Trophoblast cell (in vitro differentiated cells and primary cell): ENCODE measurements around the gene CHKB.
A peak's percentile ranks its signal among the peaks of the same experiment; 100 is the strongest.

Source experiments
- DNase-seq, 2 donors: peaks; one replicate each; pipeline ENCODE4 v3.0.0-alpha.2; 2016
- H2AFZ ChIP-seq: 2 replicates; pipeline ENCODE4 v1.6.1; 2013; ENCODE audit warnings: low read length, moderate library complexity, mild to moderate bottlenecking; ENCODE audit not compliant: insufficient read depth, poor library complexity
- H2AK5ac ChIP-seq: 2 replicates; pipeline ENCODE4 v1.6.1; 2013; ENCODE audit warnings: mild to moderate bottlenecking, low read length
- H2BK120ac ChIP-seq: 2 replicates; pipeline ENCODE4 v1.6.1; 2013; ENCODE audit warnings: low read length, mild to moderate bottlenecking, moderate library complexity; ENCODE audit not compliant: insufficient read depth, poor library complexity
- H2BK12ac ChIP-seq: 2 replicates; pipeline ENCODE4 v1.6.1; 2013; ENCODE audit warnings: mild to moderate bottlenecking, low read length, moderate library complexity
- H2BK5ac ChIP-seq: 2 replicates; pipeline ENCODE4 v1.6.1; 2013; ENCODE audit warnings: low read length, low read depth, moderate library complexity, mild to moderate bottlenecking; ENCODE audit not compliant: poor library complexity
- H3K14ac ChIP-seq: 2 replicates; pipeline ENCODE4 v1.6.1; 2013; ENCODE audit warnings: mild to moderate bottlenecking, low read length
- H3K18ac ChIP-seq: 2 replicates; pipeline ENCODE4 v1.6.1; 2013; ENCODE audit warnings: mild to moderate bottlenecking, low read length
- H3K23ac ChIP-seq: 2 replicates; pipeline ENCODE4 v1.6.1; 2013; ENCODE audit warnings: low read length
- H3K27ac ChIP-seq: 2 replicates; pipeline ENCODE4 v1.5.1; 2013; ENCODE audit warnings: low read depth, mild to moderate bottlenecking, inconsistent platforms, low read length, moderate library complexity
- H3K27me3 ChIP-seq: 2 replicates; pipeline ENCODE4 v1.6.1; 2013; ENCODE audit warnings: inconsistent platforms, mild to moderate bottlenecking, low read length, moderate library complexity; ENCODE audit not compliant: insufficient read depth
- H3K36me3 ChIP-seq, 2 experiments: 1 replicate in 1 of 2; 2 replicates in 1 of 2; pipeline ENCODE4 v1.6.1; 2013; ENCODE audit warnings: low read length in 2 of 2, mild to moderate bottlenecking in 2 of 2, moderate library complexity in 1 of 2; ENCODE audit not compliant: insufficient read depth in 2 of 2, control insufficient read depth in 1 of 2
- H3K4ac ChIP-seq: 2 replicates; pipeline ENCODE4 v1.6.1; 2013; ENCODE audit warnings: low read depth, mild to moderate bottlenecking, low read length, moderate library complexity
- H3K4me1 ChIP-seq, 2 experiments: 1 replicate in 1 of 2; 2 replicates in 1 of 2; pipeline ENCODE4 v1.6.1; 2013; ENCODE audit warnings: low read length in 2 of 2, mild to moderate bottlenecking in 2 of 2, moderate library complexity in 1 of 2; ENCODE audit not compliant: insufficient read depth in 2 of 2, control insufficient read depth in 1 of 2
- H3K4me2 ChIP-seq: 2 replicates; pipeline ENCODE4 v1.6.1; 2013; ENCODE audit warnings: inconsistent platforms, mild to moderate bottlenecking, low read length, moderate library complexity
- H3K4me3 ChIP-seq: 2 replicates; pipeline ENCODE4 v1.5.1; 2013; ENCODE audit warnings: mild to moderate bottlenecking, low read depth, low read length, inconsistent platforms
- H3K79me1 ChIP-seq: one replicate; pipeline ENCODE4 v1.6.1; 2013; ENCODE audit warnings: low read length
- H3K79me2 ChIP-seq: 2 replicates; pipeline ENCODE4 v1.6.1; 2013; ENCODE audit warnings: low read length, mild to moderate bottlenecking; ENCODE audit not compliant: control insufficient read depth, insufficient read depth, poor library complexity
- H3K9ac ChIP-seq: 2 replicates; pipeline ENCODE4 v1.6.1; 2013; ENCODE audit warnings: mild to moderate bottlenecking, low read length
- H3K9me3 ChIP-seq: 2 replicates; pipeline ENCODE4 v1.6.1; 2013; ENCODE audit warnings: low read depth, mild to moderate bottlenecking, control low read depth, inconsistent platforms, low read length; ENCODE audit not compliant: insufficient read depth
- H4K12ac ChIP-seq: 2 replicates; pipeline ENCODE4 v1.6.1; 2013; ENCODE audit warnings: low read depth, mild to moderate bottlenecking, low read length, moderate library complexity
- H4K8ac ChIP-seq: 2 replicates; pipeline ENCODE4 v1.6.1; 2013; ENCODE audit warnings: low read depth, mild to moderate bottlenecking, low read length, moderate library complexity
- H4K91ac ChIP-seq: one replicate; pipeline ENCODE4 v1.6.1; 2013; ENCODE audit warnings: low read depth, mild to moderate bottlenecking, low read length, moderate library complexity
- WGBS: extraction: QIAGEN DNeasy Blood & Tissue Kit; methylation state at CpG from one replicate; pipeline ENCODE4 v1.1.7; 2013; ENCODE audit warnings: missing lambda C conversion rate; ENCODE audit not compliant: insufficient read length, insufficient coverage; ENCODE audit errors: extremely low coverage; 5-methylcytosine and 5-hydroxymethylcytosine counted together

CHKB gene

GRCh38 chr22:50625568-50626313 lies 43.1 kb upstream of the CHKB start:
- Histone ChIP-seq H3K4me2 (no peak overlapping the region), H4K12ac (no peak overlapping the region), H3K9me3 (peaks cover 5% of the 10 kb centered on the region), H3K4ac (no peak overlapping the region), H3K79me2 (peaks cover 5% of the 10 kb centered on the region), H3K36me3 (peaks cover 9 to 13% of the 10 kb centered on the region in 2 experiments), H2BK12ac (no peak overlapping the region), H3K18ac (no peak overlapping the region), H3K4me3 (no peak overlapping the region), H3K79me1 (peaks cover 7% of the 10 kb centered on the region), H3K14ac (no peak overlapping the region), H2BK5ac (no peak overlapping the region), H3K27me3 (no peaks in the 10 kb centered on the region), H4K91ac (no peak overlapping the region), H2AK5ac (no peak overlapping the region), H2AFZ (no peak overlapping the region), H3K9ac (no peak overlapping the region), H4K8ac (no peak overlapping the region), H3K4me1 (peaks cover 12 to 13% of the 10 kb centered on the region in 2 experiments), H3K23ac (no peak overlapping the region), H2BK120ac (no peak overlapping the region), H3K27ac (no peak overlapping the region)
- WGBS, result no CpG with 5 or more reads among the region's 27 CpGs
- DNase-seq, result no peak

GRCh38 chr22:50625131-50625567 lies 42.5 kb upstream of the CHKB start:
- H2BK5ac ChIP-seq, result no peak overlapping the region
- no peak overlapping the region for H4K12ac ChIP-seq
- H3K9me3 ChIP-seq, result peaks cover 5% of the 10 kb centered on the region

GRCh38 chr22:50624347-50625130 lies 41.9 kb upstream of the CHKB start:
- no peak overlapping the region for H3K4ac ChIP-seq
- no peak overlapping the region for H3K14ac ChIP-seq
- WGBS, result no CpG with 5 or more reads among the region's 16 CpGs
- H2BK120ac ChIP-seq, result no peak overlapping the region
- H3K4me2 ChIP-seq, result no peak overlapping the region
- H3K4me1 ChIP-seq, result peaks cover 12 to 13% of the 10 kb centered on the region in 2 experiments
- H4K12ac ChIP-seq, result no peak overlapping the region
- no peak overlapping the region for H3K27ac ChIP-seq
- peaks cover 9 to 13% of the 10 kb centered on the region in 2 experiments for H3K36me3 ChIP-seq
- no peak overlapping the region for H3K18ac ChIP-seq
- H3K79me2 ChIP-seq, result peaks cover 5% of the 10 kb centered on the region
- H3K9me3 ChIP-seq, result peaks cover 5% of the 10 kb centered on the region
- H3K27me3 ChIP-seq, result no peaks in the 10 kb centered on the region
- no peak overlapping the region for H2AFZ ChIP-seq
- peaks cover 7% of the 10 kb centered on the region for H3K79me1 ChIP-seq
- DNase-seq, result no peak
- H2BK12ac ChIP-seq, result no peak overlapping the region
- no peak overlapping the region for H3K23ac ChIP-seq
- H3K4me3 ChIP-seq, result no peak overlapping the region
- H2BK5ac ChIP-seq, result no peak overlapping the region
- H4K91ac ChIP-seq, result no peak overlapping the region
- H3K9ac ChIP-seq, result no peak overlapping the region
- H4K8ac ChIP-seq, result no peak overlapping the region
- no peak overlapping the region for H2AK5ac ChIP-seq

More at GRCh38 chr22:50625131-50625567, 42.5 kb upstream of the CHKB start:
- Histone ChIP-seq H4K91ac (no peak overlapping the region), H3K79me1 (peaks cover 7% of the 10 kb centered on the region), H3K4me2 (no peak overlapping the region), H3K9ac (no peak overlapping the region), H2BK12ac (no peak overlapping the region), H3K4me1 (peaks cover 12 to 13% of the 10 kb centered on the region in 2 experiments), H2AK5ac (no peak overlapping the region), H3K27ac (no peak overlapping the region), H3K79me2 (peaks cover 5% of the 10 kb centered on the region), H3K36me3 (peaks cover 9 to 13% of the 10 kb centered on the region in 2 experiments), H3K4me3 (no peak overlapping the region), H3K4ac (no peak overlapping the region), H4K8ac (no peak overlapping the region), H2AFZ (no peak overlapping the region), H3K14ac (no peak overlapping the region), H3K18ac (no peak overlapping the region), H2BK120ac (no peak overlapping the region), H3K27me3 (no peaks in the 10 kb centered on the region), H3K23ac (no peak overlapping the region)
- no peak for DNase-seq
- WGBS, result no CpG with 5 or more reads among the region's 14 CpGs

- Histone ChIP-seq H3K4ac (no peak overlapping the region), H4K91ac (no peak overlapping the region), H3K36me3 (peaks cover 9 to 13% of the 10 kb centered on the region in 2 experiments), H3K79me2 (peaks cover 4% of the 10 kb centered on the region), H3K4me1 (peaks cover 6 to 7% of the 10 kb centered on the region in 2 experiments), H2BK120ac (no peak overlapping the region), H4K12ac (no peak overlapping the region), H3K23ac (no peak overlapping the region), H4K8ac (no peak overlapping the region), H2BK12ac (no peak overlapping the region), H2AK5ac (no peak overlapping the region), H3K18ac (no peak overlapping the region), H3K27ac (no peak overlapping the region), H2AFZ (no peak overlapping the region), H3K79me1 (peaks cover 4% of the 10 kb centered on the region), H3K9me3 (peaks cover 1% of the 10 kb centered on the region), H3K9ac (no peak overlapping the region), H2BK5ac (no peak overlapping the region), H3K4me3 (no peak overlapping the region), H3K4me2 (no peak overlapping the region), H3K27me3 (no peaks in the 10 kb centered on the region), H3K14ac (no peak overlapping the region)
- DNase-seq, result peak; percentile 82 to 86
- no CpG with 5 or more reads among the region's 16 CpGs for WGBS
These were observed 40.2 kb upstream of the CHKB start for GRCh38 chr22:50622723-50623327.
